Sigmoid colon (tissue), 4 donors: ENCODE measurements around the gene ENO2.

Experiments used
- EP300 ChIP-seq, 4 donors: sonication (generic); formaldehyde crosslinking; IDR thresholded peaks; one replicate each; pipeline ENCODE4 v1.6.1; 2017; ENCODE audit warnings: antibody characterized with exemption in 4 of 4
- POLR2A ChIP-seq, 2 donors: fragments of 450-650 bp; IDR thresholded peaks; one replicate each; pipeline ENCODE4 v1.6.1; 2016; ENCODE audit warnings: antibody characterized with exemption in 2 of 2, mild to moderate bottlenecking in 2 of 2, moderate library complexity in 2 of 2
- POLR2AphosphoS5 ChIP-seq, 4 donors: sonication (generic); formaldehyde crosslinking; IDR thresholded peaks; one replicate each; pipeline ENCODE4 v1.6.1; 2017; ENCODE audit warnings: antibody characterized with exemption in 4 of 4
- TF ChIP-seq, protein P1 (sequence below), 4 experiments: fragments of 450-650 bp in 3 of 4; fragments of 200-600 bp in 1 of 4; IDR thresholded peaks; one replicate each; pipeline ENCODE4 v1.5.1; 2016 to 2019; ENCODE audit warnings: antibody characterized with exemption in 4 of 4, mild to moderate bottlenecking in 3 of 4, moderate library complexity in 2 of 4

DNA sequence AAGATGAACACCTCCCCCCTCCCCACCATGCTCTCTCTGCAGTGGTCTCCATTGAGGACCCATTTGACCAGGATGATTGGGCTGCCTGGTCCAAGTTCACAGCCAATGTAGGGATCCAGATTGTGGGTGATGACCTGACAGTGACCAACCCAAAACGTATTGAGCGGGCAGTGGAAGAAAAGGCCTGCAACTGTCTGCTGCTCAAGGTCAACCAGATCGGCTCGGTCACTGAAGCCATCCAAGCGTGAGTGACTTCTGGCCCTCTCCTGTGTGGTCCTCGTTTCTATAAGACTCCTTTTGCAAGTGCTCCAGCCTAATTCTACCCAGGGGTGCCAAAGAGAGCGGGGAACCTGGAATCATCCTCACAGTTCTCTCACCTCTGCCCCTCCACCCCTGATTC lies 7.2 kb downstream of the ENO2 start:
- TF ChIP-seq, protein P1, sequence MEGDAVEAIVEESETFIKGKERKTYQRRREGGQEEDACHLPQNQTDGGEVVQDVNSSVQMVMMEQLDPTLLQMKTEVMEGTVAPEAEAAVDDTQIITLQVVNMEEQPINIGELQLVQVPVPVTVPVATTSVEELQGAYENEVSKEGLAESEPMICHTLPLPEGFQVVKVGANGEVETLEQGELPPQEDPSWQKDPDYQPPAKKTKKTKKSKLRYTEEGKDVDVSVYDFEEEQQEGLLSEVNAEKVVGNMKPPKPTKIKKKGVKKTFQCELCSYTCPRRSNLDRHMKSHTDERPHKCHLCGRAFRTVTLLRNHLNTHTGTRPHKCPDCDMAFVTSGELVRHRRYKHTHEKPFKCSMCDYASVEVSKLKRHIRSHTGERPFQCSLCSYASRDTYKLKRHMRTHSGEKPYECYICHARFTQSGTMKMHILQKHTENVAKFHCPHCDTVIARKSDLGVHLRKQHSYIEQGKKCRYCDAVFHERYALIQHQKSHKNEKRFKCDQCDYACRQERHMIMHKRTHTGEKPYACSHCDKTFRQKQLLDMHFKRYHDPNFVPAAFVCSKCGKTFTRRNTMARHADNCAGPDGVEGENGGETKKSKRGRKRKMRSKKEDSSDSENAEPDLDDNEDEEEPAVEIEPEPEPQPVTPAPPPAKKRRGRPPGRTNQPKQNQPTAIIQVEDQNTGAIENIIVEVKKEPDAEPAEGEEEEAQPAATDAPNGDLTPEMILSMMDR (IDR thresholded peaks at IDR 0.05): no peak
- no peak for TF ChIP-seq POLR2A (IDR thresholded peaks at IDR 0.05)
- no peak for TF ChIP-seq POLR2AphosphoS5 (IDR thresholded peaks at IDR 0.05)
- TF ChIP-seq EP300 (IDR thresholded peaks at IDR 0.05): no peak
